ENCODE results near the gene NOSIP.

The NOSIP gene

GRCh38 chr19:49520705-49521319 lies 59.5 kb downstream of the NOSIP start:
- Histone ChIP-seq H3K27ac (ENCODE audit: low read depth, low read length) (no peak overlapping the region), H3K4me1 (ENCODE audit: insufficient read depth, low read length) (no peaks in the 10 kb centered on the region), H3K36me3 (ENCODE audit: insufficient read depth, low read length) (peaks cover 8% of the 10 kb centered on the region), H3K9ac (ENCODE audit: low read depth, low read length) (no peak overlapping the region), H3K27me3 (ENCODE audit: insufficient read depth, low read length) (no peaks in the 10 kb centered on the region), H3K9me3 (ENCODE audit: insufficient read depth, low read depth, low read length) (no peaks in the 10 kb centered on the region), H3K4me3 (ENCODE audit: low read length) (no peak overlapping the region)
- 93% methylated on average over 13 of the region's 13 CpGs for WGBS

GRCh38 chr19:49518033-49518432 lies 62.3 kb downstream of the NOSIP start:
- no peaks in the 10 kb centered on the region for H3K27me3 ChIP-seq (ENCODE audit: insufficient read depth, low read length)
- H3K9ac ChIP-seq (ENCODE audit: low read depth, low read length): no peak overlapping the region
- H3K27ac ChIP-seq (ENCODE audit: low read depth, low read length): no peak overlapping the region
- H3K4me3 ChIP-seq (ENCODE audit: low read length): no peak overlapping the region
- 92% methylated on average over 1 of the region's 3 CpGs for WGBS
- H3K4me1 ChIP-seq (ENCODE audit: insufficient read depth, low read length): no peaks in the 10 kb centered on the region
- H3K9me3 ChIP-seq (ENCODE audit: insufficient read depth, low read depth, low read length): no peaks in the 10 kb centered on the region
- H3K36me3 ChIP-seq (ENCODE audit: insufficient read depth, low read length): peaks cover 11% of the 10 kb centered on the region

GRCh38 chr19:49515767-49516166 lies 64.6 kb downstream of the NOSIP start:
- Histone ChIP-seq H3K9ac (ENCODE audit: low read depth, low read length) (no peak overlapping the region), H3K4me1 (ENCODE audit: insufficient read depth, low read length) (no peaks in the 10 kb centered on the region), H3K9me3 (ENCODE audit: insufficient read depth, low read depth, low read length) (no peaks in the 10 kb centered on the region), H3K27me3 (ENCODE audit: insufficient read depth, low read length) (no peaks in the 10 kb centered on the region), H3K36me3 (ENCODE audit: insufficient read depth, low read length) (peaks cover 9% of the 10 kb centered on the region), H3K27ac (ENCODE audit: low read depth, low read length) (no peak overlapping the region), H3K4me3 (ENCODE audit: low read length) (no peak overlapping the region)
- 92% methylated on average over 4 of the region's 4 CpGs for WGBS

GRCh38 chr19:49514151-49514550 lies 66.2 kb downstream of the NOSIP start:
- Histone ChIP-seq H3K27ac (ENCODE audit: low read depth, low read length) (no peak overlapping the region), H3K36me3 (ENCODE audit: insufficient read depth, low read length) (peaks cover 6% of the 10 kb centered on the region; the same call in 1 of the 2 replicates), H3K27me3 (ENCODE audit: insufficient read depth, low read length) (no peaks in the 10 kb centered on the region), H3K9me3 (ENCODE audit: insufficient read depth, low read depth, low read length) (no peaks in the 10 kb centered on the region), H3K4me3 (ENCODE audit: low read length) (peak overlapping the region; percentile 88), H3K9ac (ENCODE audit: low read depth, low read length) (peak overlapping the region; percentile 80; the same call in 1 of the 2 replicates), H3K4me1 (ENCODE audit: insufficient read depth, low read length) (no peaks in the 10 kb centered on the region)
- WGBS: 81% methylated on average over 21 of the region's 21 CpGs

GRCh38 chr19:49513746-49514118 lies 66.6 kb downstream of the NOSIP start:
- H3K9ac ChIP-seq (ENCODE audit: low read depth, low read length): peak overlapping the region; percentile 80

GRCh38 chr19:49512970-49513745 lies 67.2 kb downstream of the NOSIP start:
- WGBS: 1% methylated on average over 50 of the region's 50 CpGs
- H3K27ac ChIP-seq (ENCODE audit: low read depth, low read length): peak overlapping the region; percentile 74; the same call in 1 of the 2 replicates
- no peaks in the 10 kb centered on the region for H3K9me3 ChIP-seq (ENCODE audit: insufficient read depth, low read depth, low read length)
- peak overlapping the region; percentile 80 for H3K9ac ChIP-seq (ENCODE audit: low read depth, low read length)
- no peaks in the 10 kb centered on the region for H3K4me1 ChIP-seq (ENCODE audit: insufficient read depth, low read length)
- H3K36me3 ChIP-seq (ENCODE audit: insufficient read depth, low read length): peaks cover 6% of the 10 kb centered on the region; the same call in 1 of the 2 replicates
- peak overlapping the region; percentile 88 for H3K4me3 ChIP-seq (ENCODE audit: low read length)
- H3K27me3 ChIP-seq (ENCODE audit: insufficient read depth, low read length): no peaks in the 10 kb centered on the region

More at GRCh38 chr19:49513746-49514118, 66.6 kb downstream of the NOSIP start:
- no peaks in the 10 kb centered on the region for H3K9me3 ChIP-seq (ENCODE audit: insufficient read depth, low read depth, low read length)
- H3K4me3 ChIP-seq (ENCODE audit: low read length): peak overlapping the region; percentile 88
- WGBS: 53% methylated on average over 11 of the region's 12 CpGs
- H3K4me1 ChIP-seq (ENCODE audit: insufficient read depth, low read length): no peaks in the 10 kb centered on the region
- H3K36me3 ChIP-seq (ENCODE audit: insufficient read depth, low read length): peaks cover 6% of the 10 kb centered on the region; the same call in 1 of the 2 replicates
- no peaks in the 10 kb centered on the region for H3K27me3 ChIP-seq (ENCODE audit: insufficient read depth, low read length)
- H3K27ac ChIP-seq (ENCODE audit: low read depth, low read length): 0 out of 2 replicates have a peak overlapping the region, but pooled peaks have one; percentile 25

GRCh38 chr19:49507803-49508494 lies 72.4 kb downstream of the NOSIP start:
- Histone ChIP-seq H3K9ac (ENCODE audit: low read depth, low read length) (no peak overlapping the region), H3K27ac (ENCODE audit: low read depth, low read length) (no peak overlapping the region)
- WGBS: 90% methylated on average over 12 of the region's 12 CpGs

GRCh38 chr19:49506575-49507105 lies 73.7 kb downstream of the NOSIP start:
- Histone ChIP-seq H3K4me1 (ENCODE audit: insufficient read depth, low read length) (peaks cover 4% of the 10 kb centered on the region), H3K27ac (ENCODE audit: low read depth, low read length) (no peak overlapping the region), H3K36me3 (ENCODE audit: insufficient read depth, low read length) (no peaks in the 10 kb centered on the region), H3K9ac (ENCODE audit: low read depth, low read length) (no peak overlapping the region), H3K9me3 (ENCODE audit: insufficient read depth, low read depth, low read length) (no peaks in the 10 kb centered on the region), H3K4me3 (ENCODE audit: low read length) (peak overlapping the region; percentile 18; the same call in 1 of the 2 replicates), H3K27me3 (ENCODE audit: insufficient read depth, low read length) (no peaks in the 10 kb centered on the region)
- WGBS: 24% methylated on average over 8 of the region's 8 CpGs

More at GRCh38 chr19:49507803-49508494, 72.4 kb downstream of the NOSIP start:
- no peaks in the 10 kb centered on the region for H3K36me3 ChIP-seq (ENCODE audit: insufficient read depth, low read length)
- H3K4me3 ChIP-seq (ENCODE audit: low read length): no peak overlapping the region
- no peaks in the 10 kb centered on the region for H3K9me3 ChIP-seq (ENCODE audit: insufficient read depth, low read depth, low read length)
- H3K27me3 ChIP-seq (ENCODE audit: insufficient read depth, low read length): no peaks in the 10 kb centered on the region
- peaks cover 4% of the 10 kb centered on the region for H3K4me1 ChIP-seq (ENCODE audit: insufficient read depth, low read length)

All from HUES64 (cell line).